Skeletal muscle satellite cell (primary cell): ENCODE data around the gene CDH12.

ENCODE experiments used
- H3K27me3 ChIP-seq: 2 replicates; pipeline ENCODE4 v1.7.0; 2013; ENCODE audit warnings: low read length; ENCODE audit not compliant: control insufficient read depth, insufficient read depth
- H3K36me3 ChIP-seq: 2 replicates; pipeline ENCODE4 v1.7.0; 2013; ENCODE audit warnings: mild to moderate bottlenecking, control low read depth, low read length; ENCODE audit not compliant: insufficient read depth
- H3K4me1 ChIP-seq: 2 replicates; pipeline ENCODE4 v1.7.0; 2013; ENCODE audit warnings: low read length; ENCODE audit not compliant: control insufficient read depth, insufficient read depth
- H3K4me2 ChIP-seq: 2 replicates; pipeline ENCODE4 v1.7.0; 2013; ENCODE audit warnings: mild to moderate bottlenecking, low read length
- H3K4me3 ChIP-seq: 2 replicates; pipeline ENCODE4 v1.7.0; 2013; ENCODE audit warnings: low read length
- H3K9ac ChIP-seq: 2 replicates; pipeline ENCODE4 v1.7.0; 2013; ENCODE audit warnings: mild to moderate bottlenecking, low read depth, low read length, moderate library complexity
- H3K9me3 ChIP-seq: replicated peaks from 2 replicates; pipeline ENCODE4 v1.7.0; 2013; ENCODE audit warnings: mild to moderate bottlenecking, control low read depth, low read length

The CDH12 gene

DNA sequence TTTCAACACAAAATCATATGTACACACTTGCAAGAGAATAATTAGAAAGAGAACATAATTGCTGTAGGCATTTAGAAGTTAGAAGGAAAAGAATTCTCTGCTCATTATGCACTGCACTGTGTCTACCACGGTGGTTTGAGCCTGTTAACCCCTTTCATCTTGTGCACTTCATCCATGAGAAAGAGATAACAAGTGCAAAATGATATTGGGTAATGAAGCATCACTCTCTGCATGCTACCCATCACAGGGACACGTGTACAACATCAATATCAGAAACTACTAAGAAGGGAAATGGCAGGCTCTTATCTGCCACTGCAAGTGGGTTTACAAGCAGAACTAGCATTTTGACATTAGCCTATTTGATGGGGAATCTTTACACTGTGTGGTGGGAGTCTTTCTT, 202.6 kb downstream of the CDH12 start:
- H3K4me2 ChIP-seq, result no peak overlapping the region
- no peaks in the 10 kb centered on the region for H3K27me3 ChIP-seq
- no peaks in the 10 kb centered on the region for H3K36me3 ChIP-seq
- no peak overlapping the region for H3K9ac ChIP-seq
- no peak overlapping the region for H3K4me3 ChIP-seq
- H3K4me1 ChIP-seq, result no peaks in the 10 kb centered on the region
- peaks cover 7% of the 10 kb centered on the region for H3K9me3 ChIP-seq

DNA sequence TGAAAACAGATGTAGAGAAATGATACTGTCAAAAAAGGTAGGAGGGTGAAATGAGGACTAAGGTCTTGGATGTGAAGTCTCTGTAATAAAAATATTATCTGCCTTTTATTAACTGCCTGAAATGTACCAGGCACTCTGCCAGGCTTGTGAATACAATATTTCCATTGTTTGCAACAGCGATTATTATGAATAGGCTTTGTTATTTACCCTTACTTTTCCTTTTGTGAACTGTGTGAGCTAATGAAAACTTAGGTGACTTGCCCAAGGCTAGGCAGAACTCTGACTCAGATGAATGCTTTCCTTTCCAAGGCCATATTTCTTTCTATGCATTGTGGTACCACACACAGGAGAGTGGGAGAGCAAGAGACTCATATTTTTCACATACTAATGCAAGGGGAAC, 204.1 kb downstream of the CDH12 start:
- no peaks in the 10 kb centered on the region for H3K36me3 ChIP-seq
- H3K4me3 ChIP-seq, result no peak overlapping the region
- H3K4me1 ChIP-seq, result no peaks in the 10 kb centered on the region
- H3K4me2 ChIP-seq, result no peak overlapping the region
- H3K9me3 ChIP-seq, result peaks cover 3% of the 10 kb centered on the region
- H3K27me3 ChIP-seq, result no peaks in the 10 kb centered on the region
- no peak overlapping the region for H3K9ac ChIP-seq

DNA sequence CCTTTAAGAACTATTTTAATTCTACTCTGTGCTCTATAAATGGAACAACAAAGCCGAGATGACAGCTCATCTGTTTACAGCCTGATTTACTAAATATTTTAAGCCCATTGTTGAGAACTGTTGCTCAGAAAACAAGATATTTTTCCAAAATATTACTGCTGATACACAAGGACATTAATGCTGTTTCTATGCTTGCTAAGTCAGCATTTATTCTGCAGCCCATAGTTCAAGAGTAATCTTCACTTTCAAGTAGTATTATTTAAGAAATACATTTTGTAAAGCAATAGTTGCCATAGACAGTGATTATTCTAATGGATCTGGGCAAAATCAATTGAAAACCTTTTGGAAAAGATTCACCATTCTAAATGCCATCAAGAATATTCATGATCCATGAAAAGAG, 208.3 kb downstream of the CDH12 start:
- H3K9ac ChIP-seq, result no peak overlapping the region
- no peak overlapping the region for H3K4me3 ChIP-seq
- no peak overlapping the region for H3K4me2 ChIP-seq
- no peaks in the 10 kb centered on the region for H3K36me3 ChIP-seq
- peaks cover 3% of the 10 kb centered on the region for H3K9me3 ChIP-seq
- H3K27me3 ChIP-seq, result no peaks in the 10 kb centered on the region
- no peaks in the 10 kb centered on the region for H3K4me1 ChIP-seq

DNA sequence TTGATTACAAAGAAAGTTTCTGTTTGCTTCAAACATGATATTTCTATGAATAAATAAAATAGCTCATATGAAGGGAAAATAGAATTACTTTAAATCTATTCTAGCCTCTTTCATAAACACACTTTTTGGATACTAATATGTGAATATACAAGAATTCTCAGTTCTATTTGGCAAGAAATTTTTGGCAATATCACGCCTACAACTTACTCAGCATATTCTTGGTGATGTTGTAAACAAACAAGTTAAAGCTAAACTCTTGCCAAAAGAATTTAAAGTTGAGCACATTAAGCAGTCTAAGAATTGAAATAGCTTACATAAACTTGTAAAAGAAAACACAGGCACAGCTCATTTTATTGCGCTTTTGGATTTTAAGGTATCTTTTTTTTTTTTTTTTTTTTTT, 209.8 kb downstream of the CDH12 start:
- Histone ChIP-seq H3K4me1 (no peaks in the 10 kb centered on the region), H3K27me3 (no peaks in the 10 kb centered on the region), H3K9me3 (peaks cover 3% of the 10 kb centered on the region), H3K9ac (no peak overlapping the region), H3K36me3 (no peaks in the 10 kb centered on the region), H3K4me3 (no peak overlapping the region), H3K4me2 (no peak overlapping the region)

DNA sequence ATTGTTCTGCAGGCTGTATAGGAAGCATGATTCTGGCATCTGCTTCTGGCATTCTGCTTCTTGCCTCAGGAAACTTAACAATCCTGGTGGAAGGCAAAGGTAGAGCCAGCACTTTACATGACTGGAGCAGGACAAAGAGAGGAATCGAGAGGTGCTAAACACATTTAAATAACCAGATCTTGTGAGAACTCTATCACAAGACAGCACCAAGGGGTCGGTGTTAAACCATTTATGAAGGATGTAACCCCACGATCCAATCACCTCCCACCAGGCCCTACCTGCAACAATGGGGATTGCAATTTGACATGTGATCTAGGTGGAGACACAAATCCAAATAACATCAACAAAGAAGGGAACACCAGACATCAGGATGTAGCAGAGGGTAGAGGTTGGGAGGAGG, 221.5 kb downstream of the CDH12 start:
- Histone ChIP-seq H3K36me3 (no peaks in the 10 kb centered on the region), H3K9me3 (no peaks in the 10 kb centered on the region), H3K4me2 (no peak overlapping the region), H3K27me3 (no peaks in the 10 kb centered on the region), H3K9ac (no peak overlapping the region), H3K4me3 (no peak overlapping the region), H3K4me1 (no peaks in the 10 kb centered on the region)

DNA sequence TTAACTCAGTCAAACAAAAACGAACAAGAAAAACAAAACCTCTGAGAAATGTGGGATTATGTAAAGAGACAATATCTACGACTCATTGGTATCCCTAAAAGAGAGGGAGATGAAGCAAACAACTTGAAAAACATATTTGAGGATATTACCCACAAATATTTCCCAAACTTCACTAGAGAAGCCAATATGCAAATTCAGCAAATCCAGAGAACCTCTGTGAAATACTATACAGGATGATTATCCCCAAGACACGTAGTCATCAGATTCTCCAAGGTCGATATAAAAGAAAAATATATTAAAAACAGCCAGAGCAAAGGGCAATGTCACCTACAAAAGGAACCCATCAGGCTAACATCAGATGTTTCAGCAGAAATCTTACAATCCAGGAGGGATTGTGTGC, 226.1 kb downstream of the CDH12 start:
- Histone ChIP-seq H3K9me3 (peaks cover 6% of the 10 kb centered on the region), H3K4me1 (no peaks in the 10 kb centered on the region), H3K27me3 (no peaks in the 10 kb centered on the region), H3K4me3 (no peak overlapping the region), H3K4me2 (no peak overlapping the region), H3K9ac (no peak overlapping the region), H3K36me3 (no peaks in the 10 kb centered on the region)

DNA sequence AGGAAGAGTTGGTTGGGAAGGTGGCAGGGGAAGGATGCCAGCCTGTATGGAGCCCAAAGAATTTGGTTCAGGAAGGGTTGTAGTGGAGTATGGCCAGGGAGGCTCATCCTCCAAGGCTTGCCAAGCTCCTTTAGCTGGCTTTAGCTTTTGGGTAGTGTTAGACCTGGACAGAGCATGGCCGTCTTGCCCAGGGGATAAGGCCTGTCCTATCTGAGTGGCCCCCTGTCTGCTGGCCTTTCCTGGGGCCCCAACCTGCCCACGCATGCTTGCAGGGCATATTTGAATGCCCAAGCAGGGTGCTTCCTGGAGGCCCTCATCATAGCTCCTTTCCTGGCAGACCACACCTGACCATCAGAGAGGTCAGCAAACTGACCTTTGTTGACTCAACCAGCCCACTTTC, 227.7 kb downstream of the CDH12 start:
- Histone ChIP-seq H3K4me2 (no peak overlapping the region), H3K9ac (no peak overlapping the region), H3K9me3 (peaks cover 6% of the 10 kb centered on the region), H3K4me3 (no peak overlapping the region), H3K36me3 (no peaks in the 10 kb centered on the region), H3K27me3 (no peaks in the 10 kb centered on the region), H3K4me1 (no peaks in the 10 kb centered on the region)

DNA sequence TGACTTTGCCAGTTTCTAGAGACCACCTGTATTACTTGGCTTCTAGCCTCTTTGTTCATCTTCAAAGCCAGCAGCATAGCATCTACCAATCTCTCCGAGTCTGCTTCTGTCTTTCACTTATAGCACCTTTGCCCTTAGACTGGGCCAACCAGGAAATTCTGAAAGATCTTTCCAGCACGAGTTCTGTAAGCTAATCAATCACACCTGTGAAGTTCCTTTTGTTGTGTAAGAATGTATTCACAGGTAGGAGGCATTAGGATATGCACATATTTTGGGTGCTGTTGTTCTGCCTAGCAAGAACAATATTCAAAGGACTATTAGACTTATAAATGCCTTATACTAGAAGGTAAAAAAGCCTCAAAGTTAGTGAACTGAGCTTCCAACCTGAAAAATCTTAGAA, 232.1 kb downstream of the CDH12 start:
- no peaks in the 10 kb centered on the region for H3K27me3 ChIP-seq
- H3K36me3 ChIP-seq, result no peaks in the 10 kb centered on the region
- peaks cover 4% of the 10 kb centered on the region for H3K9me3 ChIP-seq
- H3K9ac ChIP-seq, result no peak overlapping the region
- no peak overlapping the region for H3K4me2 ChIP-seq
- no peaks in the 10 kb centered on the region for H3K4me1 ChIP-seq
- no peak overlapping the region for H3K4me3 ChIP-seq

DNA sequence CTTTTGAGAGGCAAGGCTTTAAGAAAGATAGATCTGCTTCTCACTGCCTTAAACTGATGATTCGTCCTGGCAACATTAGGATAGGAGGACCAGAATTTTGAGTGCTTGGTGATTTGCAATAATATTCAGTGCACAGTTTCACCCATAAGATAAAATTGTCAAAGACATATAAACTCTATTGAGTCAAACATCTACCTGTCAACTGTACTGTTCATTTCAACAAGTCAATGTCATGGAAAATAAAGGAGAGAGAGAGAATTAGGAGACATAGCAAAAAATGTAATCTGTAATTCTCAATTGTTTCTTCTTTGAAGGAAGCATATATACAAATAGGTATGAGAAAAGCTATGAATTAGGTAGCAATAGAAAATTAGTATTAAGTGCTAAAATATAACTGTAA, 237.2 kb downstream of the CDH12 start:
- no peaks in the 10 kb centered on the region for H3K4me1 ChIP-seq
- H3K36me3 ChIP-seq, result no peaks in the 10 kb centered on the region
- no peak overlapping the region for H3K9ac ChIP-seq
- no peaks in the 10 kb centered on the region for H3K27me3 ChIP-seq
- H3K4me3 ChIP-seq, result no peak overlapping the region
- no peaks in the 10 kb centered on the region for H3K9me3 ChIP-seq
- no peak overlapping the region for H3K4me2 ChIP-seq

DNA sequence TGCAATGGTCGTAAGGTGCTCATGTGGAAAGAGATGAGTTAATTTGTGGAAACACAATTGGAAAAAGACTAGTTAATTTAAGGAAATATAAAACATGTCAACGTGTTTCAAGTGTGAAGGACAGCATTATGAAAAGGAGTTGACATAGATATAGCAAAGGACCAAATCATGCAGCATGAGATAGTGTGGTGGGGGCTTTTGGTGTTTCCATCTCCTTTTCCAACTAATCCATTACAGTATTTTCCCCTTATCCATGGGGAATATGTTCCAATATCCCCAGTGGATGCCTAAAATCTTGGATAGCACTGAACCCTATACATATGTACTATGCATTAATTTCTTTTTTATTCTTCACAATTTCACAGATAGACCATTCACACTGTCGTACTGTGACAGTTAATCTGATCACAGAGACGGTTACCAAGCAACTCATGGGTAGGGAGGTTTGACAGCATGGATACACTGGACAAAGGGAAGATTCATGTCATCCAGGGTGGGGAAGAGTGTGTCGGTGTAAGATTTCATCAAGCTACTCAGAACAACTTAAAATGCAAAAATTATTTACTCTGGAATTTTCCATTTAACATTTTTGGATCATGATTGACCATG, 238.6 kb downstream of the CDH12 start:
- H3K9ac ChIP-seq, result no peak overlapping the region
- no peak overlapping the region for H3K4me2 ChIP-seq
- no peaks in the 10 kb centered on the region for H3K4me1 ChIP-seq
- H3K9me3 ChIP-seq, result no peaks in the 10 kb centered on the region
- no peaks in the 10 kb centered on the region for H3K36me3 ChIP-seq
- no peaks in the 10 kb centered on the region for H3K27me3 ChIP-seq
- no peak overlapping the region for H3K4me3 ChIP-seq

DNA sequence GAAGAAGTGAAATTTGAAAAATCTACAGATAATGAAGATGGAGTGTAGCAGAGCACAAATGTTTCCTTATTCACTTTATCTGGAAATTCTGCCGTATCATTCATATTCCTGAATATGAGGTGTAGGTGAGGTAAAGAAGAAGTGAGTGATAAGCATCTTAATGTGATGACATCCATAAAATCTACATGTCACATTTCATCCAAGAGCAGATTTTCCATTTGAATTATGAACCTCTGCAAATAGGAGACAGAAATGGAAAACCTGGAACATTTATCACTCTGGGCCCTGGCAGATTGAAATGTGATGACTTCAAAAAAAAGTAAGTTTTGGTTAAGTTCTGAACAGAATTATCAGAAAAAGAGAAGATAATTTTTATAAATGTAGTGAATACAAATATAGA, 240.2 kb downstream of the CDH12 start:
- no peaks in the 10 kb centered on the region for H3K9me3 ChIP-seq
- H3K27me3 ChIP-seq, result no peaks in the 10 kb centered on the region
- H3K9ac ChIP-seq, result no peak overlapping the region
- H3K4me1 ChIP-seq, result no peaks in the 10 kb centered on the region
- no peaks in the 10 kb centered on the region for H3K36me3 ChIP-seq
- H3K4me2 ChIP-seq, result no peak overlapping the region
- H3K4me3 ChIP-seq, result no peak overlapping the region

DNA sequence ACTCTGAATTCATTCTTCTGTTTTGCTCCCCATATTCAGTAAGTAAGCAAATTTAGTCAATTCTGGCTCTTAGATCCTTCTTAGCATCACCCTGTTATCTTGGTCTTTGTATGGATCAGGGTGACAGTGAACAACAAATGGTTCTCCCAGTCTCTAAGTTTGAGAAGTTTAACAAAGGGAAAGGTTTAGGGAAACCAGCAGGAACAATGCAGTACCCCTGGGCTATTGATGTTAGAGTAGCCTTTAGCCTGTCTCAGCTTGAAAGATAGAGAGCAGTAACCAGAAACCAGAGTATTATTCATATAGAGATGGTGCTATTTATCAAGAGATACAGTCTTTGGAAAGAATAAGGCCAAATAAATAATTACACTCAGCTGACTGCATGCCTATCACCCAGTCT, 241.8 kb downstream of the CDH12 start:
- Histone ChIP-seq H3K4me3 (no peak overlapping the region), H3K9me3 (no peaks in the 10 kb centered on the region), H3K9ac (no peak overlapping the region), H3K36me3 (no peaks in the 10 kb centered on the region), H3K27me3 (no peaks in the 10 kb centered on the region), H3K4me1 (no peaks in the 10 kb centered on the region), H3K4me2 (no peak overlapping the region)
